GM18499 (cell line): Measurements from ENCODE around the gene GPN1.
"Not testable (repeated sequence)": the region's sequence is repeated elsewhere in the genome, so short reads cannot be mapped to it uniquely, and the experiment has no call there.

Source experiments
- ATAC-seq: cut with Tn5 transposase; IDR thresholded peaks from one replicate; pipeline ENCODE4 v1.9.1; 2021; ENCODE audit warnings: moderate number of reproducible peaks; ENCODE audit not compliant: insufficient read depth, unreplicated experiment

GPN1 gene

GRCh38 chr2:27626323-27626722 lies 2.5 kb upstream of the GPN1 start:
- not testable (repeated sequence) for ATAC-seq

GRCh38 chr2:27626921-27627320 lies 1.9 kb upstream of the GPN1 start:
- ATAC-seq: not testable (repeated sequence)

- no peak for ATAC-seq
Observed at GRCh38 chr2:27627963-27628766, 685 bp upstream of the GPN1 start.

- not testable (repeated sequence) for ATAC-seq
Observed at GRCh38 chr2:27630257-27630656, 1.4 kb downstream of the GPN1 start.

- ATAC-seq: no peak
Observed at GRCh38 chr2:27634291-27634690, 5.4 kb downstream of the GPN1 start.

- no peak for ATAC-seq
Observed at GRCh38 chr2:27636766-27637165, 7.9 kb downstream of the GPN1 start.

- no peak for ATAC-seq
Observed at GRCh38 chr2:27638037-27638637, 9.3 kb downstream of the GPN1 start.

GRCh38 chr2:27638709-27639108 lies 9.9 kb downstream of the GPN1 start:
- ATAC-seq: no peak

GRCh38 chr2:27640722-27641245 lies 11.9 kb downstream of the GPN1 start:
- ATAC-seq: no peak

GRCh38 chr2:27645197-27645596 lies 16.3 kb downstream of the GPN1 start:
- ATAC-seq: no peak

GRCh38 chr2:27647289-27647688 lies 18.4 kb downstream of the GPN1 start:
- no peak for ATAC-seq

- ATAC-seq: no peak
Observed at GRCh38 chr2:27647737-27648136, 18.9 kb downstream of the GPN1 start.

GRCh38 chr2:27651056-27651455 lies 22.2 kb downstream of the GPN1 start:
- no peak for ATAC-seq

- ATAC-seq: no peak
Observed at GRCh38 chr2:27652341-27652740, 23.5 kb downstream of the GPN1 start.

- ATAC-seq: no peak
Observed at GRCh38 chr2:27652790-27653189, 23.9 kb downstream of the GPN1 start.

- no peak for ATAC-seq
Observed at GRCh38 chr2:27653397-27653796, 24.5 kb downstream of the GPN1 start.

GRCh38 chr2:27655155-27655951 lies 26.5 kb downstream of the GPN1 start:
- no peak for ATAC-seq

GRCh38 chr2:27661371-27661770 lies 32.5 kb downstream of the GPN1 start:
- no peak for ATAC-seq

- no peak for ATAC-seq
Observed at GRCh38 chr2:27663285-27664153, 34.7 kb downstream of the GPN1 start, which contains the start of the genes SLC4A1AP and SUPT7L. TSS of gene SLC4A1AP (plus strand) at chr2:27663889. CDS start at chr2:27663915, 26 bp downstream. TSS of gene SUPT7L (minus strand) at chr2:27663614. CDS start at chr2:27662192, 1,422 bp downstream.

GRCh38 chr2:27664154-27664574 lies 35.3 kb downstream of the GPN1 start:
- no peak for ATAC-seq
